ENCODE data around the gene ANKMY1.

GRCh38 chr2:240589850-240590525 is 32.2 kb upstream of the ANKMY1 start:
- TF ChIP-seq POLR2A (IDR thresholded peaks at IDR 0.05): no peak
- TF ChIP-seq CTCF (IDR thresholded peaks at IDR 0.05): no peak
